Cardiac muscle cell (in vitro differentiated cells and primary cell): ENCODE data around the gene CSNK2B. TPM values are rescaled to one million over a fixed set of nuclear protein-coding genes. Genes with fewer than 3 reads are reported as not detected.

ENCODE experiments used
- DNase-seq, 2 donors: peaks; one replicate each; pipeline versions ENCODE4 v3.0.0 to v3.0.0-alpha.2; 2010 to 2017; ENCODE audit warnings: low read depth in 1 of 2, low spot score in 1 of 2
- H3K27ac ChIP-seq: fragments of 200-600 bp; sonication (generic); 2 replicates; pipeline ENCODE4 v1.5.1; 2016
- H3K27me3 ChIP-seq: fragments of 200-600 bp; sonication (generic); 2 replicates; pipeline ENCODE4 v1.6.0; 2016; ENCODE audit warnings: control low read depth
- H3K36me3 ChIP-seq: fragments of 200-600 bp; sonication (generic); 2 replicates; pipeline ENCODE4 v1.5.1; 2016; ENCODE audit warnings: control low read depth
- H3K4me1 ChIP-seq: fragments of 200-600 bp; sonication (generic); 2 replicates; pipeline ENCODE4 v1.8.1; 2017; ENCODE audit warnings: low read depth, mild to moderate bottlenecking, mixed run types
- H3K4me3 ChIP-seq: fragments of 200-600 bp; sonication (generic); 2 replicates; pipeline ENCODE4 v1.5.1; 2016; ENCODE audit warnings: mild to moderate bottlenecking
- H3K9me3 ChIP-seq: fragments of 200-600 bp; sonication (generic); 2 replicates; pipeline ENCODE4 v1.5.1; 2017; ENCODE audit warnings: low read depth, mild to moderate bottlenecking, control low read depth
- CTCF ChIP-seq: IDR thresholded peaks from 2 replicates; pipeline ENCODE4 v1.5.1; 2012; ENCODE audit warnings: low read depth, mild to moderate bottlenecking, low read length
- polyA plus RNA-seq: library from polyadenylated mRNA; unstranded; fragments of >200 nt; fragmentation: Nextera tagmentation; extraction: Ambion mirVana; gene quantifications from 2 replicates; pipeline ENCODE4 v1.2.1, GENCODE V29; 2016
- total RNA-seq: library from RNA; depleted of rRNA; stranded (reverse); fragments of >200 nt; gene quantifications from 2 replicates; pipeline ENCODE4 v1.2.3, GENCODE V29; 2016

The CSNK2B gene
- total and polyA plus RNA-seq, 2 experiments from 2014 or later = 277 to 310 TPM

GRCh38 chr6:31657406-31658157 lies 8.3 kb upstream of the CSNK2B start:
- H3K4me3 ChIP-seq = no peak overlapping the region
- no peak for DNase-seq
- peaks cover 13% of the 10 kb centered on the region for H3K4me1 ChIP-seq
- TF ChIP-seq CTCF = no peak
- no peaks in the 10 kb centered on the region for H3K9me3 ChIP-seq
- H3K36me3 ChIP-seq = no peaks in the 10 kb centered on the region
- H3K27me3 ChIP-seq = no peaks in the 10 kb centered on the region
- no peak overlapping the region for H3K27ac ChIP-seq

- H3K4me1 ChIP-seq = peaks cover 14% of the 10 kb centered on the region
- no peak overlapping the region for H3K4me3 ChIP-seq
- H3K36me3 ChIP-seq = no peaks in the 10 kb centered on the region
- no peak for TF ChIP-seq CTCF
- DNase-seq = no peak
- H3K9me3 ChIP-seq = no peaks in the 10 kb centered on the region
- no peak overlapping the region for H3K27ac ChIP-seq
- no peaks in the 10 kb centered on the region for H3K27me3 ChIP-seq
Observed at GRCh38 chr6:31658158-31658688, 7.7 kb upstream of the CSNK2B start.

- no peaks in the 10 kb centered on the region for H3K36me3 ChIP-seq
- H3K27ac ChIP-seq = peak overlapping the region; percentile 88
- TF ChIP-seq CTCF = no peak
- no peaks in the 10 kb centered on the region for H3K27me3 ChIP-seq
- H3K4me3 ChIP-seq = peak overlapping the region; percentile 79
- DNase-seq = no peak
- no peaks in the 10 kb centered on the region for H3K9me3 ChIP-seq
- H3K4me1 ChIP-seq = peaks cover 23% of the 10 kb centered on the region
Observed at GRCh38 chr6:31658983-31659648, 6.8 kb upstream of the CSNK2B start.

- Histone ChIP-seq H3K4me1 (peaks cover 25% of the 10 kb centered on the region), H3K9me3 (no peaks in the 10 kb centered on the region), H3K4me3 (peak overlapping the region; percentile 79), H3K27ac (peak overlapping the region; percentile 88), H3K27me3 (no peaks in the 10 kb centered on the region), H3K36me3 (no peaks in the 10 kb centered on the region)
- TF ChIP-seq CTCF = no peak
- peak; percentile 23 to 28 for DNase-seq
Observed at GRCh38 chr6:31659649-31660380, 6.1 kb upstream of the CSNK2B start.

- H3K9me3 ChIP-seq = no peaks in the 10 kb centered on the region
- H3K4me3 ChIP-seq = peak within 1 kb of the TSS; percentile 79
- no peaks in the 10 kb centered on the region for H3K36me3 ChIP-seq
- H3K27ac ChIP-seq = peak within 1 kb of the TSS; percentile 88
- no peaks in the 10 kb centered on the region for H3K27me3 ChIP-seq
- H3K4me1 ChIP-seq = peaks cover 25% of the 10 kb centered on the region
- TF ChIP-seq CTCF = no peak
- peak; percentile 90 for DNase-seq
Observed at GRCh38 chr6:31660381-31661261, 5.3 kb upstream of the CSNK2B start, which contains the start of gene C6orf47. C6orf47 (minus strand) TSS chr6:31660778; CDS start chr6:31659947, 831 bp downstream.
